Stimulated activated CD8-positive, alpha-beta memory T cell treated with anti-CD3 and anti-CD28 coated beads, Interleukin-7, amount 100 ng/mL, for 4 hours (primary cell): ENCODE data around the gene PATE4.

Experiments used
- DNase-seq, 2 donors: peaks; one replicate each; pipeline ENCODE4 v3.0.0-alpha.2; 2020; ENCODE audit warnings: low read depth in 2 of 2

Gene PATE4

DNA sequence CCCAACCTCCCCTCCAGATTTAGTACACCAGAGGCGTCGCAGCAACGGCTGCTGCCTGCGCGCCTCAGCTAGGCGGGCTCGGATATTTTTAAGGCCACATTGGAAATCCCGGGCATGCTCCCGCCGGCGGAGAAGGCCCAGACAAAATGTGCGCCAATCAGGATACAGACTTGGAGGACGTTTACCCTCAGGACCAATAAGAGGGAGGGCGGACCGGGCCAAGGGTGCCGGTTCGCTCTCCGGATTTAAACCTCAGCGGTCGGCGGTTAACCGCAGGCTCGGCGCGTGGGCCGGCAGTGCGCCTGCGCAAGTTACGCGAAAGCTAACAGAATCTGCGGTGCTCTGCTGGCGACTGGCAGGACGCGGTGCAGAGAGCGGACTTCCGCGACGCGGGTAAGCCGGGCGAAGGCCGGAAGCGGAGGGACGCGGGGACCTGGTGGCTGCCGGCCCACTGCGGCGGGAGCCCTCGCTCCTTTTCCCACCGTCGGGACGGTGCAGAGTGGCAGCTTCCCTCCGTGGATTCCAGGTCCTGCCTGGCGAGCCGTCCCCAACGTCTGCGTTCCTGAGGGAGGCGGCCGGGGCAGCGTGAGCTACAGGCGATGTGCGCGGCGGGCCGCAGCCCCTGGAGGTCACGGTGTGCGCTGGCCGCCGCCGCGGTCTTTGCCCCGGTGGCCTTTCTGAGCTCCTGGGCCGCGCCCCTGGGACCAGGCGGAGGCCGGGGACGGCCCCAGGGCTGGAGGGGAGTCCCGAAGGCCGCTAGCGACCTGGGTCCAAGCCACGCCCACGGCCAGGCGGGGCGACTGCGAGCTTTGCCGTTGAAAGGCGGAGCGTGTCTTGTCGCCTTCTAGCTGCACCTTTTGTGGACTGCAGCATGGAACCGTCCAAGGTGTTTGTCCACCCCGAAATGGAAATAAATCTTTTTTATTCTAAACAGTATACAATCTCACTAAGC, 54.5 kb downstream of the PATE4 start, which contains the start of gene HYLS1:
Gene HYLS1 (plus strand): TSS at position 296 of the 952 bp plus-strand sequence. CDS start 11,701 bp downstream, outside the sequence.
- DNase-seq = peak; percentile 85 to 91
